ENCODE measurements around the gene ASB9. TPM values are rescaled to one million over a fixed set of nuclear protein-coding genes. Genes with fewer than 3 reads are reported as not detected.
"Not testable (repeated sequence)": the region's sequence is repeated elsewhere in the genome, so short reads cannot be mapped to it uniquely, and the experiment has no call there.

The ASB9 gene
- total RNA-seq, result 10.6 and 17.0 TPM in 2 replicates

- peak; percentile 37 for DNase-seq (ENCODE audit: extremely low read depth, low read depth, low spot score)
Measured at GRCh38 chrX:15269618-15270521, at the start of gene ASB9. Gene ASB9, minus strand, starts transcription at chrX:15270083. Its CDS starts 209 bp downstream, at chrX:15269874.

DNA sequence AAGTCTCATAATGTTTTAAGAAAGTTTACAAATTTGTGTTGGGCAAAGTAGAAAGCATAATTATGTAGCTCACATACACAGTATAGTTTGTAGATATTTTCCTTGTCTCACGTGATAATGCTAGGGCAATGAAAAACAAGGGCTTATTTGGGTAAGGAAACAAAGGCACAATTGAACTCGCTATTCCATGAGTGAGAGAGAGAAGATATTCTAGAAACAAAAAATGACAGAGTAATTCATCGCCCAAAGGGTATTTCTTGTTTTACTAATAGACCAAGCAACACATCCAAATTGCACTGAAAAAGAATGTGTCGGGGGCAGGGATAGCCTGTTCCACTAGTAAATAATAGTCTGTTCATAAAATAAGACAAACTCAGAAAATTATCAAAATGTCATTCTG is 49.2 kb upstream of the ASB9 start:
- DNase-seq (ENCODE audit: extremely low read depth, low read depth, low spot score), result no peak

DNA sequence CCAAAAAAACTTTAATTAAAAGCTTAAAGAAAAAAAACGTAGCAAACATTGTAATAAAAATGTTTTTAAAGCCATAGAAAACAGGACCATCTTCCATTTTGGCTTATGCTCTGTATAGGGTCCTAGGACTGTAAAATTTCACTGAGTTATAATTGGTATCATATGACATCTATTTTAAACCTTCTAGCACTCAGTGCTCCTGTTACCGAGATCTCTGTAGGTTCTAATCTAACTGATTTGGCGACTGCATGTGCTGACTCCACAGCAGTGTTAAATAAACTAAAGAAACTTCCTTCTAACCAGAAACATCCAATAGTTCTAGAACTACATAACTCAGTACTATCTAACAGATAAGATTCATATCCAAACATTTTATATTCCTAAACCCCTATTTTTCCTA is 45.6 kb upstream of the ASB9 start, which contains the start of gene ASB11:
TSS of gene ASB11 (minus strand) at position 132 of the 400 bp plus-strand sequence. CDS start at position 97, 35 bp downstream.
- no peak for DNase-seq (ENCODE audit: extremely low read depth, low read depth, low spot score)

DNA sequence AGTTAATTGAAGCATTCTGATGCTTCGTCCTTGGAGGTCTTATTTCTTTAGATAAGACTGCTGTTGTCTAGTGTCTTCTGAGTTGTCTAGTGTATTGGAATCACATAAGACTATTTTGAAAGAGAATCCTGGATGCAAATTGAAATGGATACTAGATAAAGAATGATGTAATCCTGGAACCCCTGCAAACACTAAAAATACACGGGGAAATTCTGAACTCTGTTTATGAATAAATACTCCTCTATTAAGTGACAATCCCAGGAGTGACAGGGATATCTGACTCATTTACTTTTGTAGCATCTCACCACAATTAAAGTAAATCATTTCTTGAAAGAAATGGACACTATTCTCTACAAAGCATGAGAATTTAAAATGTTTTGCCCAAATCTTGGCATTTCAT is 44.6 kb upstream of the ASB9 start:
- no peak for DNase-seq (ENCODE audit: extremely low read depth, low read depth, low spot score)

GRCh38 chrX:15311119-15311518 is 41.2 kb upstream of the ASB9 start:
- DNase-seq (ENCODE audit: extremely low read depth, low read depth, low spot score), result no peak

GRCh38 chrX:15310117-15310516 is 40.2 kb upstream of the ASB9 start:
- peak; percentile 57 for DNase-seq (ENCODE audit: extremely low read depth, low read depth, low spot score)

- not testable (repeated sequence) for DNase-seq (ENCODE audit: extremely low read depth, low read depth, low spot score)
Measured at GRCh38 chrX:15305899-15306298, 36.0 kb upstream of the ASB9 start.

GRCh38 chrX:15301924-15302323 is 32.0 kb upstream of the ASB9 start:
- DNase-seq (ENCODE audit: extremely low read depth, low read depth, low spot score), result no peak

DNA sequence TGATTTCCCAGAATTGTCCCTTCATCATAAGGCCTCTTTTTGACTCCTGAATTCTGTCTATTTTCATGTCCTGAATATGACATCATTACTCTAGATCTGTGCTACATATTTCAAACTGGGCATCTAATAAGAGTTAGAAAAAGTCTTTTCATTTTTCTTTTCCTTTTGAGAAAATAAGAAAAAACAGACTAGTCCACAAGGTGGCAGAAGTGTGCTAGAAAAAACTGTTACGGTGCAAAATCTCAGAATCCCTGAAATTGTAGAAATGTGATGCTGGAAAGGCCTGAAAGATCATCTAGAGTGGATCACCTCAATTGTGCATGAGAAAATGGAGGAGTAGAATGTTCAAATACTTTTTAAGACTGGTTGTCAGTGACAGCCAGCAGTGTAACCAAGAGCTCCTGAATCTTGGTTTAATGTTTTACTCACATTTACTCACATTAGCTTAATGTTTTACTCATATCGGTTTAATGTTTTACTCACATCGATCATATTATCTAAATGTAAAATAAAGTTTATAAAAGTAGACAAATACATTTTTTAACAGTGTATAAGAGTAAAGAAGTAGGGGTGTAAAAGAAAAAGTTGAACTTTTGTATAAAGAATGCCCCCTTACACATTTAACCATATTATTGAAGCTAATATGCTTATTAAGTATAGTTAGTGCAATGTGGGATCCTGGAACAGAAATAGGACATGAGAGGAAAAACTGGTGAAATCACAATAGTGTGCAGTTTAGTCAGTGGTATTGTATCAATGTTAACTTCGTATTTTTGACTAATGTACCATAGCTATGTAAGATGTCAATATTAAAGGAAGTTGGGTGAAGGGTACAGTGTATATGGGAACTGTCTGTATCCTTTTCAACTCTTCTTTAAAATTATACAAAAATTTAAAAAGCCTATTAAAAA is 30.3 kb upstream of the ASB9 start:
- peak; percentile 50 for DNase-seq (ENCODE audit: extremely low read depth, low read depth, low spot score)

GRCh38 chrX:15298780-15299179 is 28.9 kb upstream of the ASB9 start:
- DNase-seq (ENCODE audit: extremely low read depth, low read depth, low spot score), result no peak

DNA sequence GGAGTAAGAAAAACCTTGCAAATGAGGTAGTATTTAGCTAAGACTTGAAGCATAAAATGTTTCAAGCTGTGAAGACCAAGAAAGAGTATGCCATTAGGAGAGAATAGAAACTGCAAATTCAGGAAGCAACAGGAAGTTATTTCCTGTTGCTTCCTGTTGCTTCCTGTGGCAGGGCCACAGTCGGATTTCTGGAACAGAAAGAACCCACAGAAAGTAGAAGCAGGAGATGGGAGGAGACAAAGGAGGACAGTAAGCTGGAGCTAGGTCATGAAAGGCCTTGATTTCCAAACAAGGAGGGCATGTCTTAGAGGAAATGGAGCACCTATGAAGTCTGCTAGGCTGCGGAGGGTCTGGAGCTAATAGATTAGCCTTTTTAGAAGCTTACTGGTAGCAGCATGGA is 28.3 kb upstream of the ASB9 start:
- peak; percentile 54 for DNase-seq (ENCODE audit: extremely low read depth, low read depth, low spot score)

DNA sequence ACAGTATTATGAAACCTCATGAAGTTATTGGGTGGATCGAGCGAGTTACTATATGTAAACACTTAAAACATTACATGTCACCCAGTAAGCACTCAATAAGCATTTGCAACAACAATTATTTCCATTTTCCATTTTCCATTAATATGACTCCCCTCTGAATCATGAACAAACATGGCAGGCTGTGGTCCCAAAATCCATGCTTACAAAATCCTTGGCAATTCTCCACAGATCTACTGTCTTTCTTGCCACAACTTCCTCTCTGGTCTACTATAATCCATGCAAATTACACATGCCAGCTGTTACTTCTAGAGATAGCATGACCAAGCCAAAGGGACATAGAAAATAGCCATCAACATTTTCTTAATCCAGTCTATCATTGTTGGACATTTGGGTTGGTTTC is 23.6 kb upstream of the ASB9 start:
- DNase-seq (ENCODE audit: extremely low read depth, low read depth, low spot score), result no peak

DNA sequence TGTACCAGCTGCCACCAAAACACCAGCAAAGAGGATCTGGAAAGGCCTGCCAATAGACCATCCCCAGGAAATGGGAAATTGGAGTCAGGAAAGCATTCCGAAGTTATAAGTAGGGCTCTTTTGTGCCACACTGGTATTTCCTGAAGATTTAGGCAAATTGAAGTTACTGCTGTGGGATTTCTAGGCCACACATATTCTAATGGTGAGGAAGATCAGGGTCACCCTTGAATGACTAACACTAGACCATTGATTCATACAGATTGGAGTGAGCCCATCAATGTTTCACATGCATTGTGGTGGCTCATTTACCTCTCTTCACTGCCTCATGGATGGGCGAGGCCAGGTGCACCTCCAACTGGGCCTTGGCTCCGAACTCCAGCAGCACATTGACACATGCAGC is 23.0 kb upstream of the ASB9 start:
- no peak for DNase-seq (ENCODE audit: extremely low read depth, low read depth, low spot score)

GRCh38 chrX:15277604-15278003 is 7.7 kb upstream of the ASB9 start:
- DNase-seq (ENCODE audit: extremely low read depth, low read depth, low spot score), result no peak

GRCh38 chrX:15274946-15275345 is 5.1 kb upstream of the ASB9 start:
- no peak for DNase-seq (ENCODE audit: extremely low read depth, low read depth, low spot score)

GRCh38 chrX:15273275-15273674 is 3.4 kb upstream of the ASB9 start:
- DNase-seq (ENCODE audit: extremely low read depth, low read depth, low spot score), result not testable (repeated sequence)

DNA sequence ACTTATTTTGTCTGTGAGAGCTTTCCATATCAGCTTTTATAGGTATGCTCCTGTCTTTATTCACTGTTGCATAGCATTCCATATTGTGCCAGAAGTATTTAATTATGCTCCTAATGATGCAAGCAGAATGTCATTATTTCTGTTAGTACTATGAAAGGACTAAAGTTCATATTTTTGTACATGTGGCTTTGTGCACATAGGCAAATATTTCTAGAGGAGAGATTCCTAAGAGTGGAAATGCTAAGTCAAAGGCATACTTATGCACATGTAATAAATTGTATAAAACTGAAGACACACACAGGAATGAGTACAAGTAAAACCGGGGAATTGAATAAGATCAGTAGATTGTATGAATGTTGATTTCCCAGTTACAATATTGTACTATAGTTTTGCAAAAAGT is 1.9 kb upstream of the ASB9 start:
- DNase-seq (ENCODE audit: extremely low read depth, low read depth, low spot score), result no peak

DNA sequence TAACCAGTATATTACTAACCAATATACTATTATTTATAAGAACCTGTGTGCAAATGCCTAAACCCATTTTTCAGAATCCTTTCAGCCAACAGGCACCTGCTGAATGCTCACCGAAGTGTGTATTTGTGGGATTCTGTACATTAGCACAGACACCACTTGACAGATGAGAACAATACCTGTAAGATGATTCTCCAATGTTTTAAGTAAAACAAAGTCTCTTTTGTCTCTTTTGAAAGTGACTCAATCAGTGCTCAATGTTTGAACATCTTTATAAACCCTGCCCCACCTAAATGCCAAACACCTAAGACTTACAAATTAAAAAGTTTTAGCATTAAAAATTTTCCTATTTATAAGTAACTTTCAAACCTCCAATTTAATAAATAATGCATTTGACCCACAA is 763 bp downstream of the ASB9 start:
- DNase-seq (ENCODE audit: extremely low read depth, low read depth, low spot score), result no peak

GRCh38 chrX:15254852-15255251 is 15.0 kb downstream of the ASB9 start:
- DNase-seq (ENCODE audit: extremely low read depth, low read depth, low spot score), result no peak

GRCh38 chrX:15245896-15246295 is 24.0 kb downstream of the ASB9 start:
- no peak for DNase-seq (ENCODE audit: extremely low read depth, low read depth, low spot score)

DNA sequence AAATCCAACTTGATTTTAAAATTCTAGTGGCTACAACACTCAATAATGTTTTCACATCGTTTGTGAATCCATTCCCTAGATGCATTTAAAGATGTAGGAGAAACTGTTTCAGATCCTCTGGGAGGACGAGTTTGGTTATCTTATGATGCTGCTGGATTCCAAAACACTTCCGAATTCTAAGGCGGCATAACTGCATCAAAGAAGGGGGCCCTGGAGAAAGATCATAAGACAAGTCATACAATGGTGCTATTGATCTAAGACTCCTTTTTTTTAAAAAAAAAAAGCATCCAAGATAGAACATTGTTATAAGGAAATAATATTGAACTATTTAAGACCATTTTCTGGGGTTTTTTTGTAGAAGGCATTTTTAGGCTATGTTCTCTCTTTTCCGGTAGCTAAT is 25.5 kb downstream of the ASB9 start:
- no peak for DNase-seq (ENCODE audit: extremely low read depth, low read depth, low spot score)

All from glomerular endothelial cell (primary cell).